ENCODE measurements around the gene MYOZ2.

Gene MYOZ2

GRCh38 chr4:119197772-119198212 lies 62.2 kb downstream of the MYOZ2 start:
- DNase-seq (ENCODE audit: low read depth), result no peak

- no peak for DNase-seq (ENCODE audit: low read depth)
Observed at GRCh38 chr4:119204916-119205315, 69.3 kb downstream of the MYOZ2 start.

- no peak for DNase-seq (ENCODE audit: low read depth)
Observed at GRCh38 chr4:119205690-119206089, 70.1 kb downstream of the MYOZ2 start.

- no peak for DNase-seq (ENCODE audit: low read depth)
Observed at GRCh38 chr4:119206178-119206577, 70.5 kb downstream of the MYOZ2 start.

GRCh38 chr4:119207051-119207450 lies 71.4 kb downstream of the MYOZ2 start:
- DNase-seq (ENCODE audit: low read depth), result no peak

GRCh38 chr4:119209077-119209476 lies 73.4 kb downstream of the MYOZ2 start:
- peak; percentile 96 for DNase-seq (ENCODE audit: low read depth)

GRCh38 chr4:119209586-119209985 lies 74.0 kb downstream of the MYOZ2 start:
- DNase-seq (ENCODE audit: low read depth), result no peak

GRCh38 chr4:119210775-119211174 lies 75.1 kb downstream of the MYOZ2 start:
- DNase-seq (ENCODE audit: low read depth), result no peak

GRCh38 chr4:119211867-119212233 lies 76.2 kb downstream of the MYOZ2 start:
- no peak for DNase-seq (ENCODE audit: low read depth)

- DNase-seq (ENCODE audit: low read depth), result peak; percentile 97
Observed at GRCh38 chr4:119212234-119212963, 76.8 kb downstream of the MYOZ2 start, which contains the start of gene USP53. Gene USP53, plus strand, starts transcription at chr4:119212713. Its CDS starts 27,047 bp downstream, at chr4:119239760.

- peak; percentile 91 for DNase-seq (ENCODE audit: low read depth)
Observed at GRCh38 chr4:119212964-119213606, 77.5 kb downstream of the MYOZ2 start.

GRCh38 chr4:119218093-119218492 lies 82.5 kb downstream of the MYOZ2 start:
- DNase-seq (ENCODE audit: low read depth), result no peak

GRCh38 chr4:119221412-119221811 lies 85.8 kb downstream of the MYOZ2 start:
- no peak for DNase-seq (ENCODE audit: low read depth)

- no peak for DNase-seq (ENCODE audit: low read depth)
Observed at GRCh38 chr4:119227690-119228089, 92.1 kb downstream of the MYOZ2 start.

GRCh38 chr4:119228406-119228805 lies 92.8 kb downstream of the MYOZ2 start:
- no peak for DNase-seq (ENCODE audit: low read depth)

GRCh38 chr4:119229908-119230687 lies 94.5 kb downstream of the MYOZ2 start:
- no peak for DNase-seq (ENCODE audit: low read depth)

GRCh38 chr4:119231491-119231890 lies 95.9 kb downstream of the MYOZ2 start:
- no peak for DNase-seq (ENCODE audit: low read depth)

- no peak for DNase-seq (ENCODE audit: low read depth)
Observed at GRCh38 chr4:119232286-119232685, 96.7 kb downstream of the MYOZ2 start.

- no peak for DNase-seq (ENCODE audit: low read depth)
Observed at GRCh38 chr4:119233191-119233590, 97.6 kb downstream of the MYOZ2 start.

GRCh38 chr4:119233750-119234149 lies 98.1 kb downstream of the MYOZ2 start:
- no peak for DNase-seq (ENCODE audit: low read depth)

- DNase-seq (ENCODE audit: low read depth), result no peak
Observed at GRCh38 chr4:119237201-119237600, 101.6 kb downstream of the MYOZ2 start.

Data from stromal cell of bone marrow (primary cell).